Activated CD8-positive, alpha-beta T cell treated with anti-CD3 and anti-CD28 coated beads for 36 hours (primary cell): ENCODE measurements around the gene PLEKHG1. TPM values are rescaled to one million over a fixed set of nuclear protein-coding genes. Genes with fewer than 3 reads are reported as not detected.

ENCODE experiments used
- ATAC-seq: fragments of 200-7000 bp; cut with Tn5 transposase; one replicate; pipeline ENCODE4 v1.10.0; 2021; ENCODE audit warnings: mild to moderate bottlenecking, moderate library complexity
- CTCF ChIA-PET: fragments of 350-600 bp; sonication (Branson Sonifier 250); formaldehyde crosslinking; loops from one replicate; lab custom pipeline; 2021; ENCODE audit warnings: antibody characterized with exemption; lab: Charles Lee
- POLR2A ChIA-PET: fragments of 350-600 bp; sonication (Branson Sonifier 250); formaldehyde crosslinking; loops from one replicate; lab custom pipeline; 2021; ENCODE audit warnings: antibody characterized with exemption; lab: Charles Lee
- DNase-seq: peaks from one replicate; pipeline ENCODE4 v3.0.0-alpha.2; 2020
- H3K27ac Mint-ChIP-seq: one replicate; pipeline ENCODE4 v1.8.0; 2021; ENCODE audit warnings: mild to moderate bottlenecking, mixed read lengths
- H3K27me3 Mint-ChIP-seq: one replicate; pipeline ENCODE4 v1.8.0; 2021; ENCODE audit warnings: mixed read lengths
- H3K36me3 Mint-ChIP-seq: one replicate; pipeline ENCODE4 v1.8.0; 2021; ENCODE audit warnings: low read depth, mixed read lengths
- H3K4me1 Mint-ChIP-seq: one replicate; pipeline ENCODE4 v1.8.0; 2021; ENCODE audit warnings: low read depth, mixed read lengths
- H3K4me3 Mint-ChIP-seq: one replicate; pipeline ENCODE4 v1.8.0; 2021; ENCODE audit warnings: mild to moderate bottlenecking, moderate library complexity, mixed read lengths
- H3K9me3 Mint-ChIP-seq: one replicate; pipeline ENCODE4 v1.8.0; 2021; ENCODE audit warnings: mixed read lengths
- intact Hi-C: fragments of 100-400 bp; cut with micrococcal nuclease; formaldehyde crosslinking; loops from one replicate; pipeline ENCODE4 v1.10.0; 2022
- total RNA-seq, 2 experiments: library from RNA; stranded (reverse); gene quantifications; one replicate each; pipeline ENCODE4 v1.2.3, GENCODE V29; 2021
- TF ChIP-seq, protein P1 (sequence below): fragments of 200-600 bp; IDR thresholded peaks from one replicate; pipeline ENCODE4 v1.8.0; 2022; ENCODE audit warnings: antibody characterized with exemption, mild to moderate bottlenecking

The PLEKHG1 gene
- total RNA-seq, 2 experiments from 2014 or later: 4.2 to 4.8 TPM

DNA sequence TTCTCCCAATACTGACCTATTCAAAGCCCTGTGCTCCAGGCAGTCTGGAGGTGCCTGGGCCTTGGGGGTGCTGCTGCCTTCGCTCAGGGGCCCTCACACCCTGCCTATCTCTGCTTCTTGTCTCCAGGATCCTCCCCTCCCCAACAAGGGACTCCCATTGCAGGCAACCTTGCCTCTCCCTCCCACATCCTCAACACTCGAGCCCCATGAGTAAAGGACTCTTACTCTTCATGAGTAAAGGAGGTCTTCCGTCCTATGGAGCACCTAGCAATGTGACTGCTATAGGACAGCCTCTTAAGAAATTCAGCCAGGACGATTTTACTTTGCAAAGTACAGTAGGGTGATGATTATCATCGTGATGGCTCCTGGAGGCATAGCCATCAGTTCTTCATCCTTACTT lies 24.5 kb downstream of the PLEKHG1 start:
- Mint-ChIP-seq H3K4me1 (peaks cover 12% of the 10 kb centered on the region), H3K36me3 (no peaks in the 10 kb centered on the region), H3K9me3 (no peaks in the 10 kb centered on the region), H3K27ac (no peak overlapping the region), H3K4me3 (no peak overlapping the region), H3K27me3 (peaks cover 8% of the 10 kb centered on the region)
- ChIA-PET CTCF (no interaction called here), POLR2A (no interaction called here)
- intact Hi-C loops: no loop called here
- no peak for ATAC-seq
- DNase-seq: no peak
- TF ChIP-seq, protein P1, sequence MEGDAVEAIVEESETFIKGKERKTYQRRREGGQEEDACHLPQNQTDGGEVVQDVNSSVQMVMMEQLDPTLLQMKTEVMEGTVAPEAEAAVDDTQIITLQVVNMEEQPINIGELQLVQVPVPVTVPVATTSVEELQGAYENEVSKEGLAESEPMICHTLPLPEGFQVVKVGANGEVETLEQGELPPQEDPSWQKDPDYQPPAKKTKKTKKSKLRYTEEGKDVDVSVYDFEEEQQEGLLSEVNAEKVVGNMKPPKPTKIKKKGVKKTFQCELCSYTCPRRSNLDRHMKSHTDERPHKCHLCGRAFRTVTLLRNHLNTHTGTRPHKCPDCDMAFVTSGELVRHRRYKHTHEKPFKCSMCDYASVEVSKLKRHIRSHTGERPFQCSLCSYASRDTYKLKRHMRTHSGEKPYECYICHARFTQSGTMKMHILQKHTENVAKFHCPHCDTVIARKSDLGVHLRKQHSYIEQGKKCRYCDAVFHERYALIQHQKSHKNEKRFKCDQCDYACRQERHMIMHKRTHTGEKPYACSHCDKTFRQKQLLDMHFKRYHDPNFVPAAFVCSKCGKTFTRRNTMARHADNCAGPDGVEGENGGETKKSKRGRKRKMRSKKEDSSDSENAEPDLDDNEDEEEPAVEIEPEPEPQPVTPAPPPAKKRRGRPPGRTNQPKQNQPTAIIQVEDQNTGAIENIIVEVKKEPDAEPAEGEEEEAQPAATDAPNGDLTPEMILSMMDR: no peak

DNA sequence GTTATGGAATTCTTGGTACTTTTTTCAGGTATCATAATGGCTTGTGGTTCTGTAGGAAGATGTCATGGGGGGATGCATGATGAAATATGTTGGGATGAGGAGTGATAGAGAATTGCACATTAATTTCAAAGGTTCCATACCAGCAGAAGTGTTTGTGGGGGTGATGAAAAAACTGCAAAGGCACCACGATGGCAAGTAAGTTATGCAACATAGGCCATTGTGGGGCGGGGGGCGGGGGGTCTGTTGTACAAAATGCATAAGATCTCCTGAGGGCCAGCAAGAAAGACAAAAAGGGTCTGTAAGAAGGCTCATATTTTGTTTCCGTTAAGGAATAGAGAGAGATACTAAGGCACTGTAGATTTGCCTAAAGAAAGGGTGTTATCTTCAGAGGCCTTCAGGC lies 26.2 kb downstream of the PLEKHG1 start:
- TF ChIP-seq, protein P1: no peak
- ATAC-seq: no peak
- H3K27me3 Mint-ChIP-seq: peaks cover 6% of the 10 kb centered on the region

DNA sequence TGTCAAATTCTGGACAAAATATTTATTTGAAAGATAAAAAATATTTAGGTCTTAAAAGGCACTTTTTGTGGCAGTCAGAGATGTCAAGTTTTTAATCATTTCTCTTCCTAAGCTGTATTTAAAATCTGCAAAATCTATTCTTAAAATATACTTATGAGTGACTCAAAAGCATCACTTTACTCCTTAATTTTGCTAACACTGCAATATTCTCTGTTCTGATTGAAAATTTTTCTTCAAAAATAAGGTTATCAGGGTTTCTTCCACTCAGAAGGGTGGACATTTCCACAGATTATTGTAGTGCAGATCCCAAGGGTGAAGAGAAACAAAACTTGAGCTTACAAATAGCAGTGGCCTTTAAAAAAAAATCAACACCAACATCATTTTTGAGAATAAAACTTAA lies 27.5 kb downstream of the PLEKHG1 start:
- ChIA-PET POLR2A (no interaction called here), CTCF (no interaction called here)
- Mint-ChIP-seq H3K27ac (no peak overlapping the region), H3K4me1 (peaks cover 28% of the 10 kb centered on the region), H3K36me3 (no peaks in the 10 kb centered on the region), H3K27me3 (peaks cover 6% of the 10 kb centered on the region), H3K9me3 (no peaks in the 10 kb centered on the region), H3K4me3 (no peak overlapping the region)
- DNase-seq: no peak
- ATAC-seq: no peak
- TF ChIP-seq, protein P1: no peak
- intact Hi-C loops: no loop called here

More for the DNA sequence above, 26.2 kb downstream of the PLEKHG1 start:
- Mint-ChIP-seq H3K9me3 (no peaks in the 10 kb centered on the region), H3K4me3 (no peak overlapping the region), H3K36me3 (no peaks in the 10 kb centered on the region), H3K27ac (no peak overlapping the region), H3K4me1 (peaks cover 17% of the 10 kb centered on the region)
- no peak for DNase-seq
- intact Hi-C loops: no loop called here
- ChIA-PET CTCF (no interaction called here), POLR2A (no interaction called here)

DNA sequence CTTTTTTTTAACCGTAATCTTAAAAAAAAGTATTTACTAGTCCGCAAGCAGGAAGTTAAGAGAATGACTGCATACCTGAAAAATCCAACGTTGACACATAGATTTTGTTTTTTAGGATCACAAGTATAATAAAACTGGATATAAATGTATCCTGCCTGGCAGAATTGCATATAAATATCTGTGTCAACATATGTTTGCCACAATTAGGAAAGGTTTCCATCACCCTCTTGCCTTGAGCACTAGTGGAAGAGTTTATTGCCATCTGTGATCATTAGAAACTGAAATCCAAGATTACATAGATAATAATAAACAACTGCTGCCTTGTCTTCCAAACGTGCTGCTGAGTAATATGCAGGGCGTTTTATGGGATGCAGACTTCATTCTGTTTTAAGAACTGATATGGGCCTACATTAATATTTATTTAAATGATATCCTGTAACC lies 27.9 kb downstream of the PLEKHG1 start:
- Mint-ChIP-seq H3K9me3 (no peaks in the 10 kb centered on the region), H3K4me1 (peaks cover 30% of the 10 kb centered on the region), H3K36me3 (no peaks in the 10 kb centered on the region), H3K27me3 (peaks cover 6% of the 10 kb centered on the region), H3K27ac (no peak overlapping the region), H3K4me3 (no peak overlapping the region)
- TF ChIP-seq, protein P1: no peak
- no peak for DNase-seq
- POLR2A ChIA-PET: no interaction called here
- intact Hi-C loops: no loop called here
- ATAC-seq: no peak
- CTCF ChIA-PET: no interaction called here

DNA sequence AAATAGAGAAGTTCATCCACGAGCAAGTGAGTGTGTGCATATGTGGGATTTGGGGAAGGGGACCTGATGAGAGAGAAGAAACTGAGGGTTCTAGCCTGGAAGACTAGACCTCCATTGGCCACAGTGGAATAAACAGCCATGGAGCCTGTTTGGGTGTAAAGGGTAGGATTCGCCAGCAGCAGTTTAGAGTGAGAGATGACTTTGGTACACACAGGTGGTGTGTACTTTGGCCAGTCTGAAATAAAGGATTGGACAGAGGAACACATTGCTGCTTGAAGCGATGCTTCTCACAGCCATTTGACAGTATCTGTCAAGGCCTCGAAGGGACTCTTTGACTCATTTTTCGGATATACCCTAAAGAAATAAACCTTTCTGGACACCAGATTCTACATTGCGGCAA lies 29.2 kb downstream of the PLEKHG1 start:
- no peak for ATAC-seq
- ChIA-PET POLR2A (interaction anchor here (0.6 kb wide), 1 partner anchor 224 kb away, joined by 3 read pairs; no protein-coding TSS in a partner anchor), CTCF (no interaction called here)
- no peak for DNase-seq
- Mint-ChIP-seq H3K9me3 (no peaks in the 10 kb centered on the region), H3K4me3 (no peak overlapping the region), H3K4me1 (peaks cover 32% of the 10 kb centered on the region), H3K27me3 (peaks cover 8% of the 10 kb centered on the region), H3K36me3 (no peaks in the 10 kb centered on the region), H3K27ac (no peak overlapping the region)
- TF ChIP-seq, protein P1: no peak
- intact Hi-C loops: no loop called here
